ENCODE data around the gene TRIM47.

- peak; percentile 65 for TF ChIP-seq CTCF (IDR thresholded peaks at IDR 0.05)
- no peak for TF ChIP-seq ZFX (IDR thresholded peaks at IDR 0.05; ENCODE audit: borderline replicate concordance)
These were observed 18.2 kb upstream of the TRIM47 start, which contains the start of gene TRIM65 for GRCh38 chr17:75896415-75897159.
